NB4 (cell line): Measurements from ENCODE around the gene DMKN.

ENCODE experiments used
- CTCF ChIP-seq: IDR thresholded peaks from one replicate; pipeline ENCODE4 v1.5.1; 2012; ENCODE audit warnings: low read depth, low read length
- POLR2A ChIP-seq: IDR thresholded peaks from 2 replicates; pipeline ENCODE4 v1.6.1; 2011; ENCODE audit warnings: mild to moderate bottlenecking; ENCODE audit not compliant: insufficient read length; ENCODE audit errors: extremely low read depth

- TF ChIP-seq POLR2A, result no peak
- no peak for TF ChIP-seq CTCF
Observed at GRCh38 chr19:35491836-35492360, 21.6 kb downstream of the DMKN start.
